IMR-90 (cell line): ENCODE results near the gene DNAJC11. TPM values are rescaled to one million over a fixed set of nuclear protein-coding genes. Genes with fewer than 3 reads are reported as not detected.

Experiments
- ATAC-seq: fragments of 200-7000 bp; cut with Tn5 transposase; 2 replicates; pipeline ENCODE4 v1.9.1; 2020; ENCODE audit warnings: low read depth, mild to moderate bottlenecking, moderate library complexity
- BruUV-seq: library from RNA; stranded (reverse); fragments of 400-500 nt; replicated peaks from 2 replicates; lab custom pipeline; 2021; lab: Mats Ljungman, UMichigan
- CTCF ChIA-PET: fragments of 300-600 bp; formaldehyde crosslinking; extraction: SDS; loops from one replicate; lab custom pipeline; 2021; ENCODE audit warnings: antibody characterized with exemption; lab: Yijun Ruan, JAX
- POLR2A ChIA-PET: fragments of 300-600 bp; sonication (Branson Sonifier 250); formaldehyde crosslinking; loops from one replicate; lab custom pipeline; 2022; ENCODE audit warnings: antibody characterized with exemption; ENCODE audit not compliant: unreplicated experiment; lab: Charles Lee
- DNase-seq: peaks from one replicate; pipeline ENCODE4 v3.0.0; 2013
- H2AFZ ChIP-seq: replicated peaks from 2 replicates; pipeline ENCODE3; 2013; ENCODE audit warnings: low read length, mild to moderate bottlenecking; ENCODE audit not compliant: poor library complexity
- H2AK5ac ChIP-seq: 2 replicates; pipeline ENCODE4 v1.6.1; 2013; ENCODE audit warnings: low read depth, low read length, inconsistent platforms
- H2AK9ac ChIP-seq: replicated peaks from 2 replicates; pipeline ENCODE3; 2013; ENCODE audit warnings: mild to moderate bottlenecking, low read depth, low read length, moderate library complexity; ENCODE audit not compliant: poor library complexity
- H2BK120ac ChIP-seq: 2 replicates; pipeline ENCODE4 v1.6.1; 2013; ENCODE audit warnings: low read depth, low read length, inconsistent platforms
- H2BK15ac ChIP-seq: 3 replicates; pipeline ENCODE4 v1.6.1; 2013; ENCODE audit warnings: low read depth, low read length, inconsistent platforms
- H2BK20ac ChIP-seq: 2 replicates; pipeline ENCODE4 v1.6.1; 2013; ENCODE audit warnings: low read depth, mild to moderate bottlenecking, inconsistent platforms, low read length, moderate library complexity
- H2BK5ac ChIP-seq: 2 replicates; pipeline ENCODE4 v1.6.1; 2013; ENCODE audit warnings: mild to moderate bottlenecking, low read depth, low read length, inconsistent platforms; ENCODE audit not compliant: poor library complexity, severe bottlenecking
- H3K14ac ChIP-seq: replicated peaks from 2 replicates; pipeline ENCODE4 v1.6.1; 2013; ENCODE audit warnings: low read depth, low read length, inconsistent platforms
- H3K18ac ChIP-seq: 2 replicates; pipeline ENCODE4 v1.6.1; 2013; ENCODE audit warnings: low read depth, low read length, control low read depth
- H3K23ac ChIP-seq: 2 replicates; pipeline ENCODE4 v1.6.1; 2013; ENCODE audit warnings: low read depth, low read length, inconsistent platforms
- H3K27ac ChIP-seq: 2 replicates; pipeline ENCODE4 v1.5.1; 2013; ENCODE audit warnings: mild to moderate bottlenecking, control low read depth, low read length; ENCODE audit not compliant: insufficient read depth
- H3K27me3 ChIP-seq: 2 replicates; pipeline ENCODE4 v1.6.1; 2013; ENCODE audit warnings: low read length; ENCODE audit not compliant: control insufficient read depth, insufficient read depth
- H3K36me3 ChIP-seq: 2 replicates; pipeline ENCODE4 v1.6.1; 2013; ENCODE audit warnings: low read length, mixed read lengths; ENCODE audit not compliant: control insufficient read depth, insufficient read depth
- H3K4ac ChIP-seq: 2 replicates; pipeline ENCODE4 v1.6.1; 2013; ENCODE audit warnings: low read depth, low read length, inconsistent platforms
- H3K4me1 ChIP-seq: 2 replicates; pipeline ENCODE4 v1.6.1; 2013; ENCODE audit warnings: low read length, mixed read lengths; ENCODE audit not compliant: control insufficient read depth, insufficient read depth
- H3K4me2 ChIP-seq: 2 replicates; pipeline ENCODE4 v1.6.1; 2013; ENCODE audit warnings: low read depth, mild to moderate bottlenecking, control low read depth, low read length, moderate library complexity
- H3K4me3 ChIP-seq: 2 replicates; pipeline ENCODE4 v1.5.1; 2013; ENCODE audit warnings: low read depth, mild to moderate bottlenecking, control low read depth, low read length, moderate library complexity; ENCODE audit not compliant: insufficient read depth
- H3K56ac ChIP-seq: 2 replicates; pipeline ENCODE4 v1.6.1; 2013; ENCODE audit warnings: low read length, inconsistent platforms; ENCODE audit not compliant: insufficient read depth; ENCODE audit errors: extremely low read depth
- H3K79me1 ChIP-seq, 2 experiments: 2 replicates each; pipeline ENCODE4 v1.6.1; 2013; ENCODE audit warnings: low read length in 2 of 2, inconsistent platforms in 1 of 2, low read depth in 1 of 2
- H3K9ac ChIP-seq: 2 replicates; pipeline ENCODE4 v1.6.1; 2013; ENCODE audit warnings: low read depth, low read length, control low read depth
- H3K9me1 ChIP-seq: 2 replicates; pipeline ENCODE4 v1.6.1; 2013; ENCODE audit warnings: low read length, inconsistent platforms; ENCODE audit not compliant: insufficient read depth
- H3K9me3 ChIP-seq: 2 replicates; pipeline ENCODE4 v1.6.1; 2013; ENCODE audit warnings: low read length; ENCODE audit not compliant: control insufficient read depth, insufficient read depth
- H4K20me1 ChIP-seq: 2 replicates; pipeline ENCODE4 v1.6.1; 2013; ENCODE audit warnings: low read length, inconsistent platforms; ENCODE audit not compliant: insufficient read depth
- H4K5ac ChIP-seq: 2 replicates; pipeline ENCODE4 v1.6.1; 2013; ENCODE audit warnings: mild to moderate bottlenecking, low read depth, low read length, control low read depth
- H4K8ac ChIP-seq, 2 experiments: 2 replicates each; pipeline ENCODE4 v1.6.1; 2013; ENCODE audit warnings: low read depth in 2 of 2, low read length in 2 of 2, control low read depth in 1 of 2, inconsistent platforms in 1 of 2
- H4K91ac ChIP-seq: 2 replicates; pipeline ENCODE4 v1.6.1; 2013; ENCODE audit warnings: low read depth, low read length, inconsistent platforms; ENCODE audit not compliant: insufficient read depth
- BHLHE40 ChIP-seq: fragments of 150-350 bp; IDR thresholded peaks from 2 replicates; pipeline ENCODE4 v1.6.1; 2016; ENCODE audit warnings: mild to moderate bottlenecking, low read depth, low read length
- CEBPB ChIP-seq: IDR thresholded peaks from 2 replicates; pipeline ENCODE4 v1.6.1; 2012; ENCODE audit warnings: low read depth, low read length, improper control_type of control experiment
- CHD1 ChIP-seq: IDR thresholded peaks from 2 replicates; pipeline ENCODE4 v1.6.1; 2012; ENCODE audit warnings: low read depth, low read length, improper control_type of control experiment
- FOS ChIP-seq: fragments of 150-350 bp; IDR thresholded peaks from 2 replicates; pipeline ENCODE4 v1.6.1; 2016; ENCODE audit warnings: low read depth, low read length
- MAFK ChIP-seq: IDR thresholded peaks from 2 replicates; pipeline ENCODE4 v1.6.1; 2012; ENCODE audit warnings: low read depth, low read length, improper control_type of control experiment
- MAZ ChIP-seq: IDR thresholded peaks from 2 replicates; pipeline ENCODE4 v1.6.1; 2012; ENCODE audit warnings: low read depth, mild to moderate bottlenecking, low read length, improper control_type of control experiment, moderate library complexity, borderline replicate concordance
- MXI1 ChIP-seq: IDR thresholded peaks from 2 replicates; pipeline ENCODE4 v1.6.1; 2012; ENCODE audit warnings: low read depth, mild to moderate bottlenecking, low read length, moderate library complexity, borderline replicate concordance
- NFE2L2 ChIP-seq: fragments of 150-350 bp; IDR thresholded peaks from 2 replicates; pipeline ENCODE4 v1.6.1; 2016; ENCODE audit warnings: low read depth, mild to moderate bottlenecking, low read length
- POLR2A ChIP-seq: IDR thresholded peaks from 2 replicates; pipeline ENCODE4 v1.6.1; 2012; ENCODE audit warnings: mild to moderate bottlenecking, low read depth, low read length
- RAD21 ChIP-seq: IDR thresholded peaks from 2 replicates; pipeline ENCODE4 v1.6.1; 2012; ENCODE audit warnings: low read length, improper control_type of control experiment
- RCOR1 ChIP-seq: IDR thresholded peaks from 2 replicates; pipeline ENCODE4 v1.6.1; 2012; ENCODE audit warnings: mild to moderate bottlenecking, low read length, improper control_type of control experiment; ENCODE audit not compliant: insufficient replicate concordance
- RFX5 ChIP-seq: IDR thresholded peaks from 2 replicates; pipeline ENCODE4 v1.8.0; 2012; ENCODE audit warnings: low read depth, mild to moderate bottlenecking, low read length, moderate library complexity
- SMC3 ChIP-seq: fragments of 150-350 bp; IDR thresholded peaks from 2 replicates; pipeline ENCODE4 v1.6.1; 2016; ENCODE audit warnings: low read depth, mild to moderate bottlenecking, antibody characterized with exemption, low read length, moderate library complexity
- WGBS, 2 experiments: methylation state at CpG; one replicate each; pipeline versions ENCODE4 v1.1.5 to v1.1.7; 2013; ENCODE audit warnings: missing lambda C conversion rate in 2 of 2; ENCODE audit not compliant: insufficient read length in 1 of 2; ENCODE audit errors: extremely low coverage in 2 of 2; 5-methylcytosine and 5-hydroxymethylcytosine counted together
- dilution Hi-C: fragments of 300-500 bp; cut with HindIII; formaldehyde crosslinking; loops from one replicate; pipeline ENCODE4 v1.14.3; 2018; ENCODE audit warnings: low sequenced_read_pairs; ENCODE audit not compliant: unreplicated experiment
- in situ Hi-C: fragments of 300-500 bp; cut with MboI; formaldehyde crosslinking; loops from 3 replicates; pipeline ENCODE4 v1.14.3; 2019; ENCODE audit warnings: low sequenced_read_pairs, inconsistent platforms, mixed read lengths
- intact Hi-C: fragments of 100-400 bp; cut with micrococcal nuclease; formaldehyde crosslinking; loops from 2 replicates; pipeline ENCODE4 v1.10.0; 2022
- polyA plus RNA-seq, 3 experiments: library from polyadenylated mRNA; depleted of rRNA; stranded (reverse); fragments of >200 nt; gene quantifications; 2 replicates each; pipeline ENCODE4 v1.2.3, GENCODE V29; 2012; ENCODE audit warnings: low replicate concordance in 1 of 3
- total RNA-seq: library from RNA; depleted of rRNA; stranded (reverse); fragments of >200 nt; gene quantifications from 2 replicates; pipeline ENCODE4 v1.2.3, GENCODE V29; 2012
- TF ChIP-seq, protein P1 (sequence below): fragments of 150-350 bp; IDR thresholded peaks from 2 replicates; pipeline ENCODE4 v1.6.1; 2017; ENCODE audit warnings: mild to moderate bottlenecking, antibody characterized with exemption, low read length, low read depth
- TF ChIP-seq, protein P2 (sequence below): fragments of 150-350 bp; IDR thresholded peaks from 2 replicates; pipeline ENCODE4 v1.6.1; 2016; ENCODE audit warnings: low read depth, mild to moderate bottlenecking, low read length, moderate library complexity, borderline replicate concordance
- TF ChIP-seq, protein P3 (sequence below): conservative IDR thresholded peaks from 2 replicates; pipeline ENCODE4 v1.5.1; 2012; ENCODE audit warnings: mild to moderate bottlenecking, low read depth, low read length, improper control_type of control experiment

The DNAJC11 gene
- total and polyA plus RNA-seq, 2 of the 4 experiments (the other 2 are of a cell fraction) = 38.7 to 48.5 TPM

DNA sequence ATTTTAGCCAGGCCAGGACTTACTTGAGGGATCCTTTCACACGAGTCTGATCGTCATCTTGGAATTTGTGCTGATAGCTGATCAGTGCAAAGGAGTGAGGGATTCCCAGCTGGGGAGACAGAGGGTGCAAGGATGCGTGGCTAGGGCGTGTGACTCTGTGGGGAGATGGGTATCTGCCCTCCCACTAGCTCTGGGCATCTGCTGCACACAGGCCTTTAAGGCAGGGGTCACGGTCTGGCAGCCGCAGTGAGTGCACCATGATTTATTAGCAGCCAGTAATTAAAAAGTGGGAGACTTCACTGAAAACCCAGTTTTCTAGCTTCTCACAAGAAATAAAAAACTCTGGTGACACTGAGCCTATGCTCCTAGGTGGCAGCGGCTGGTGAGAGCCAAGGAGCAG is 56.6 kb downstream of the DNAJC11 start:
- H3K56ac ChIP-seq = no peak overlapping the region
- H4K5ac ChIP-seq = no peak overlapping the region
- 0 out of 2 replicates have a peak, but pooled peaks cover 4% of the 10 kb centered on the region for H4K20me1 ChIP-seq
- BruUV-seq = no TSS peak
- no peak overlapping the region for H3K9ac ChIP-seq
- H3K9me3 ChIP-seq = no peaks in the 10 kb centered on the region
- in situ Hi-C loops = loop anchor here (10.0 kb wide), 1 partner anchor 150 kb away; the partner anchor contains the start of gene PLEKHG5
- WGBS, 2 experiments = 91% methylated on average over 3 of the region's 7 CpGs; no CpG with 5 or more reads in 1 of the 2 experiments
- peaks cover 32% of the 10 kb centered on the region for H3K36me3 ChIP-seq
- no peak overlapping the region for H2BK15ac ChIP-seq
- no peak for DNase-seq
- dilution Hi-C loops = no loop called here
- CTCF ChIA-PET = interaction anchor here (0.6 kb wide), 1 partner anchor 75 kb away, joined by 6 read pairs; no protein-coding TSS in a partner anchor
- no peak overlapping the region for H2AK5ac ChIP-seq
- no peaks in the 10 kb centered on the region; the same call in 1 of the 2 replicates for H3K9me1 ChIP-seq
- no peak overlapping the region for H3K23ac ChIP-seq
- H2BK5ac ChIP-seq = no peak overlapping the region
- ATAC-seq = no peak
- no peak overlapping the region for H3K4me3 ChIP-seq
- H2AFZ ChIP-seq = no peak overlapping the region
- no peak overlapping the region for H2AK9ac ChIP-seq
- POLR2A ChIA-PET = no interaction called here
- no peaks in the 10 kb centered on the region for H3K4me1 ChIP-seq
- H4K8ac ChIP-seq = no peak overlapping the region
- no peaks in the 10 kb centered on the region for H3K27me3 ChIP-seq
- no peak overlapping the region for H3K18ac ChIP-seq
- H2BK20ac ChIP-seq = no peak overlapping the region
- no peak for TF ChIP-seq NFE2L2
- TF ChIP-seq, protein P1, sequence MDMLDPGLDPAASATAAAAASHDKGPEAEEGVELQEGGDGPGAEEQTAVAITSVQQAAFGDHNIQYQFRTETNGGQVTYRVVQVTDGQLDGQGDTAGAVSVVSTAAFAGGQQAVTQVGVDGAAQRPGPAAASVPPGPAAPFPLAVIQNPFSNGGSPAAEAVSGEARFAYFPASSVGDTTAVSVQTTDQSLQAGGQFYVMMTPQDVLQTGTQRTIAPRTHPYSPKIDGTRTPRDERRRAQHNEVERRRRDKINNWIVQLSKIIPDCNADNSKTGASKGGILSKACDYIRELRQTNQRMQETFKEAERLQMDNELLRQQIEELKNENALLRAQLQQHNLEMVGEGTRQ = no peak
- TF ChIP-seq CEBPB = no peak
- TF ChIP-seq CHD1 = no peak
- TF ChIP-seq FOS = no peak
- no peak for TF ChIP-seq POLR2A
- no peak for TF ChIP-seq RCOR1
- TF ChIP-seq MXI1 = no peak
- TF ChIP-seq, protein P2, sequence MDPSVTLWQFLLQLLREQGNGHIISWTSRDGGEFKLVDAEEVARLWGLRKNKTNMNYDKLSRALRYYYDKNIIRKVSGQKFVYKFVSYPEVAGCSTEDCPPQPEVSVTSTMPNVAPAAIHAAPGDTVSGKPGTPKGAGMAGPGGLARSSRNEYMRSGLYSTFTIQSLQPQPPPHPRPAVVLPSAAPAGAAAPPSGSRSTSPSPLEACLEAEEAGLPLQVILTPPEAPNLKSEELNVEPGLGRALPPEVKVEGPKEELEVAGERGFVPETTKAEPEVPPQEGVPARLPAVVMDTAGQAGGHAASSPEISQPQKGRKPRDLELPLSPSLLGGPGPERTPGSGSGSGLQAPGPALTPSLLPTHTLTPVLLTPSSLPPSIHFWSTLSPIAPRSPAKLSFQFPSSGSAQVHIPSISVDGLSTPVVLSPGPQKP = no peak
- no peak for TF ChIP-seq SMC3
- no peak for TF ChIP-seq MAZ
- TF ChIP-seq, protein P3, sequence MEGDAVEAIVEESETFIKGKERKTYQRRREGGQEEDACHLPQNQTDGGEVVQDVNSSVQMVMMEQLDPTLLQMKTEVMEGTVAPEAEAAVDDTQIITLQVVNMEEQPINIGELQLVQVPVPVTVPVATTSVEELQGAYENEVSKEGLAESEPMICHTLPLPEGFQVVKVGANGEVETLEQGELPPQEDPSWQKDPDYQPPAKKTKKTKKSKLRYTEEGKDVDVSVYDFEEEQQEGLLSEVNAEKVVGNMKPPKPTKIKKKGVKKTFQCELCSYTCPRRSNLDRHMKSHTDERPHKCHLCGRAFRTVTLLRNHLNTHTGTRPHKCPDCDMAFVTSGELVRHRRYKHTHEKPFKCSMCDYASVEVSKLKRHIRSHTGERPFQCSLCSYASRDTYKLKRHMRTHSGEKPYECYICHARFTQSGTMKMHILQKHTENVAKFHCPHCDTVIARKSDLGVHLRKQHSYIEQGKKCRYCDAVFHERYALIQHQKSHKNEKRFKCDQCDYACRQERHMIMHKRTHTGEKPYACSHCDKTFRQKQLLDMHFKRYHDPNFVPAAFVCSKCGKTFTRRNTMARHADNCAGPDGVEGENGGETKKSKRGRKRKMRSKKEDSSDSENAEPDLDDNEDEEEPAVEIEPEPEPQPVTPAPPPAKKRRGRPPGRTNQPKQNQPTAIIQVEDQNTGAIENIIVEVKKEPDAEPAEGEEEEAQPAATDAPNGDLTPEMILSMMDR = no peak
- TF ChIP-seq MAFK = no peak
- no peak for TF ChIP-seq BHLHE40
- no peak for TF ChIP-seq RAD21
- no peak for TF ChIP-seq RFX5
- H3K27ac ChIP-seq = no peak overlapping the region
- no peak overlapping the region for H3K4ac ChIP-seq
- H3K14ac ChIP-seq = no peak overlapping the region
- intact Hi-C loops = no loop called here
- no peaks in the 10 kb centered on the region for H3K79me1 ChIP-seq
- no peak overlapping the region for H4K91ac ChIP-seq
- H2BK120ac ChIP-seq = no peak overlapping the region
- no peak overlapping the region for H3K4me2 ChIP-seq
